Stimulated activated effector memory CD8-positive, alpha-beta T cell treated with anti-CD3 and anti-CD28 coated beads, Interleukin-12 subunit alpha, Interleukin-12 subunit beta, amount 100 ng/mL, for 72 hours (primary cell): ENCODE measurements around the gene ZDHHC3.

Experiments
- ATAC-seq: fragments of 150-1000 bp; cut with Tn5 transposase; 2 replicates; pipeline ENCODE4 v1.10.0; 2021
- DNase-seq, 2 donors: peaks; one replicate each; pipeline ENCODE4 v3.0.0; 2021 to 2022; ENCODE audit warnings: low spot score in 2 of 2
- H3K27ac Mint-ChIP-seq: one replicate; pipeline ENCODE4 v1.8.0; 2022; ENCODE audit warnings: mild to moderate bottlenecking, mixed read lengths
- H3K36me3 Mint-ChIP-seq: one replicate; pipeline ENCODE4 v1.8.0; 2022; ENCODE audit warnings: mild to moderate bottlenecking, mixed read lengths
- H3K4me1 Mint-ChIP-seq: one replicate; pipeline ENCODE4 v1.8.0; 2022; ENCODE audit warnings: mixed read lengths
- H3K4me3 Mint-ChIP-seq: one replicate; pipeline ENCODE4 v1.8.0; 2022; ENCODE audit warnings: mild to moderate bottlenecking, mixed read lengths
- H3K9me3 Mint-ChIP-seq: one replicate; pipeline ENCODE4 v1.8.0; 2022; ENCODE audit warnings: mixed read lengths

ZDHHC3 gene, protein sequence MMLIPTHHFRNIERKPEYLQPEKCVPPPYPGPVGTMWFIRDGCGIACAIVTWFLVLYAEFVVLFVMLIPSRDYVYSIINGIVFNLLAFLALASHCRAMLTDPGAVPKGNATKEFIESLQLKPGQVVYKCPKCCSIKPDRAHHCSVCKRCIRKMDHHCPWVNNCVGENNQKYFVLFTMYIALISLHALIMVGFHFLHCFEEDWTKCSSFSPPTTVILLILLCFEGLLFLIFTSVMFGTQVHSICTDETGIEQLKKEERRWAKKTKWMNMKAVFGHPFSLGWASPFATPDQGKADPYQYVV

DNA sequence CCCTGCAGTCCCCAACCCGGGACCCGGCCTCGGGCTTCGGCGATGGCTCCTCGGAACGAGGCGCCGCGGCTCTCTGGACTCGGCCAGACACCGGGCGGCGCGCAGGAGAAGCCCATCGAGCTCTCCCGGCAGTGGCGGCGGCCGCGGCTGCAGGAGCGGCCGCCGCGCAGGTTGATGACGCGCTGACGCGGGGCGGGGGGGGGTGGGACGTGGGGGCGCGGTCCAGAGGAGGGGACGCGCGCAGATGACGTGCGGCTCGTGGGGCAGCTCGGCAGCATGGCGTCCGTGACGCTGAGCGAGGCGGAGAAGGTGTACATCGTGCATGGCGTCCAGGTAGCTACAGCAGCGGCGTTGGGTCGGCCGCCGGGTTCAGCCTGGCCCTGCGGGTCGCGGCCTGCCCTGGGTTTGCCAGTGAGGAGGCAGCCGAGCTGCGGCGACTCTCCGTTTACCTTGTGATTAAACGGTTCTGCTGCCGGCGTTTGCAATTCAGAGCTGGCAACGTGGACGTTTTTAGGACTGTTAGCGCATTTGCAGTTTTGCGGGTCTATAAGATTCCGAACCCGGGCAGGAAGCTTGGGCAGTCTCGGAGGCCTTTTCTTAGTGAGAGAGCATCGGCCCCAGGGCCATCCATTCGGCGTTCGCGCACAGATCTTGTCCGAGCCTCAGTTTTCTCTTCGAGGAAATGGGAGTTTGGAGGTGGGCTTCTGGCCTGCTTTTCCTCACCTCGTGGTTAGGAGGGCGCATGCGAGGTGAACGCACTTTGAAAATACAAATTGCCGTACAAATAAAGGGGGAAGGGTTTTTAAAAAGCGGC, at the start of gene ZDHHC3, which contains the start of gene EXOSC7:
TSS of gene ZDHHC3 (minus strand) at position 173 of the 814 bp plus-strand sequence. CDS start 16,738 bp downstream, outside the sequence.
TSS of gene EXOSC7 (plus strand) at position 243 of the 814 bp plus-strand sequence. CDS start at position 277, 34 bp downstream.
- DNase-seq, result peak; percentile 71 to 86
- Mint-ChIP-seq H3K4me3 (peak within 1 kb of the TSS; percentile 95), H3K9me3 (no peaks in the 10 kb centered on the region), H3K27ac (peak within 1 kb of the TSS; percentile 96), H3K4me1 (peaks cover 52% of the 10 kb centered on the region), H3K36me3 (peaks cover 25% of the 10 kb centered on the region)
- ATAC-seq, result peak; percentile 95

DNA sequence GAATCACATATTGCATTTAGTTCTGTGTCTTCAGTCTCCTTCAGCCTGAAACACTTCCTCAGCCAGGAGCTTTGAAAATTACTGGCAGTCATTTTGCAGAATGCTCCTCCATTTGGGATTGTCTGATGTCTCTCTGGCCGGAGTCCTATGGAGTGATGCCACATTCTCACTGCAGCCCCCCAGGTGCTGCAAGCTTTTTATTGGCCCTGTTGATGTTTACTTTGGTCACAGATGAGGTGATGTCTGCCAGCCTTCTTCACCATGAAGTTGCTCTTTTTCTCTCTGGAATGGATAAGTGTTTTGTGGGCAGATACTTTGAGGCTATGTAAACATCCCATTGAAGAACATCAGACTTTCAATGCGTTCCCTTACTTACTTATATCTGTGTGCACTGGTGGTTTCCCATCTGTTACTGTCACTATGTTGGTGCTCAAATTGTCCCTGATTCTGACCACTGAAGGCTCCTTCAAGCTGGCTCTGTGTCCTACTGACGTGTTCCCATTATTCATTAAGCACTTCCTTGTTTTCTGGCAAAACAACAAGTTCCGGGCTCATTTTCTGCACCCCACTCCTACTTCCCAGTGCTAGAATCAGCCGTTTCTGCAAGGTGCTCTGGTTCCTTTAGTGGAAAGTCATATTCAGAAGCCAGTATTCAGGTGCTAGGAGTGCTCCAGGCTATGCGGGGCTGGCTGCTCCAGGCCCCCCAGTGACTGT, 48.7 kb upstream of the ZDHHC3 start:
- Mint-ChIP-seq H3K9me3 (no peaks in the 10 kb centered on the region), H3K4me1 (peaks cover 16% of the 10 kb centered on the region), H3K27ac (no peak overlapping the region), H3K36me3 (no peaks in the 10 kb centered on the region), H3K4me3 (no peak overlapping the region)
- ATAC-seq, result no peak
- DNase-seq, result no peak

DNA sequence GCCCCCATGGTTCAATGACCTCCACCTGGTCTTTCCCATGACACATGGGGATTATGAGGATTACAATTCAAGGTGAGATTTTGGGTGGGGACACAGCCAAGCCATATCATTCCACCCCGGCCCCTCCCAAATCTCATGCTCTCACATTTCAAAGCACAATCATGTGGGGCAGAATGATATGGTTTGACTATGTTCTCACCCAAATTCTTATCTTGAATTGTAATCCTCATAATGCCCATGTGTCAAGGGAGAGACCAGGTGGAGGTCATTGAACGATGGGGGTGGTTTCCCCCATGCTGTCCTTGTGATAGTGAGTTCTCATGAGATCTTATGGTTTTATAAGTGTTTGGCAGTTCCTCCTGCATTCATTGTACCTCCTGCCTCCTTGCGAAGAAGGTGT, 47.7 kb upstream of the ZDHHC3 start:
- no peak overlapping the region for H3K4me3 Mint-ChIP-seq
- no peak for ATAC-seq
- H3K9me3 Mint-ChIP-seq, result no peaks in the 10 kb centered on the region
- no peaks in the 10 kb centered on the region for H3K36me3 Mint-ChIP-seq
- no peak for DNase-seq
- peaks cover 16% of the 10 kb centered on the region for H3K4me1 Mint-ChIP-seq
- no peak overlapping the region for H3K27ac Mint-ChIP-seq

DNA sequence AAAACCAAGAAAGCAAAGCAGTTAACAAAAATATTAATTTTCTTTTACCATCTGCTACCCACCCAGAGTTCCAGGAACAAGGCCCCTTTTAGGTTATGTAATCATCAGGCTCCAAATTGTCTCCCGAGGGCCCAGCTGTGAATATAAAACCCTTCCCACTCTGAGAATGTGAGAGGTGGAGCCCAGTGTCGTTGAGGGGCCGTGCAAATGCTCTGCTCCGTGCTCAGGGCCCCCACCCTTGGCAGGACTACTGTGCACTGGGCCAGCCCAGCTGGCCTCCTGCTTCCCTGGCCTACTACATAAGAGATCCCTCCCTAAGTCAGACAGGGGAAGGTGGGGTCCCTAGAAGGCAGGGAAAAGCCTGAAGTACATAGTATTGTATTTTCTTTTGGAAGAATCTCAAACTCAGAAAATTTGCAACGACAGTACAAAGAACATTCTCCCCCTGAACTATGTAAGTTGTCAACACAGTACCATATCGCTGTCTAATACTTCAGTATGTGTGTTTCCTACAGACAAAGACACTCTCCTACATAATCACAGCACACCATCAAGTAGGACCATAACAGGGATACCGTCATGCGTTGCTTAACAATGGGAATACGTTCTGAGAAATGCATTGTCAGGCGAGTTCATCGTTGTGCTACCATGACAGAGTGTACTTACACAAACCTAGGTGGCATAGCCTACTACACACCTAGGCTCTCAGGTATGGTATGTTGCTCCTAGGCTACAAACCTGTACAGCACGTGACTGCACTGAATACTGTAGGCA, 45.7 kb upstream of the ZDHHC3 start:
- Mint-ChIP-seq H3K36me3 (no peaks in the 10 kb centered on the region), H3K9me3 (no peaks in the 10 kb centered on the region), H3K27ac (no peak overlapping the region), H3K4me1 (peaks cover 16% of the 10 kb centered on the region), H3K4me3 (no peak overlapping the region)
- no peak for ATAC-seq
- no peak for DNase-seq

DNA sequence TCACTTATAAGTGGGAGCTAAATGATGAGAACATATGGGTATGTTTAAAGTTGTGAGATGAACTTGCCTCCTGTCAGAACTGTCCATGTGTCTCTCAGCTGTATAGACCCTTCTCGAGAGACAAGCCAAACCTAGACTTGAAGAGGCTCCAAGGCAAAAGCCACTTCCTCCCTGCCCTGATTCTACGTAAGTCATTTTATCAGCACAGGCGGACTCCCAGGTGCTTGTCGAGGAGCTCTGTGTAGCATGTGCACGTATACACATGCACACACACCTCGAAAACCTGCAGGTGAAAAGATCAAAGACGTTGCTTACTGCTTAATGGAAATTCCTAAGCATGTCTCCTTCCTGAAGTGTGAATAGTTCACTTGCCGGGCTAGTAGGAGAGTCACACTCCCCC, 44.6 kb upstream of the ZDHHC3 start:
- DNase-seq (no peak), ATAC-seq (no peak)
- no peak overlapping the region for H3K4me3 Mint-ChIP-seq
- no peaks in the 10 kb centered on the region for H3K36me3 Mint-ChIP-seq
- no peaks in the 10 kb centered on the region for H3K9me3 Mint-ChIP-seq
- H3K27ac Mint-ChIP-seq, result no peak overlapping the region
- peaks cover 16% of the 10 kb centered on the region for H3K4me1 Mint-ChIP-seq

DNA sequence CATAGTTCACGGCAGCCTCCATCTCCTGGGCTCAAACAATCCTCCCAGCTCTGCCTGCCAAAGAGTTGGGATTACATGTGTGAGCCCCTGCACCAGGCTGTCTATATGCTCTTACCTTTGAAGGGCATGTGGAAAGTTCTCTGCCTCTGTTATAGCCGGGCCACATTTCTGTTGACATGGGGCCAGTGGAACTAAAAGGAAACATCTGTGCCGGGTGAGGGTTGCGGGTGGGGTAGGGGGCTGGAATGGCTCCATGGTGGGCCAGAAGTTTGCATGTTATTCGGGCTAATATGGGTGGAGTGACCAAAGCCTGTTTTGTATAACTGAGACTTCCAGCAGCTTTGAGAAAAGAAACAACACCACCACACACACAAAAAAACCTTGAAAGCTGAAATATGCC, 41.8 kb upstream of the ZDHHC3 start:
- no peak for ATAC-seq
- Mint-ChIP-seq H3K4me3 (no peak overlapping the region), H3K27ac (no peak overlapping the region)

DNA sequence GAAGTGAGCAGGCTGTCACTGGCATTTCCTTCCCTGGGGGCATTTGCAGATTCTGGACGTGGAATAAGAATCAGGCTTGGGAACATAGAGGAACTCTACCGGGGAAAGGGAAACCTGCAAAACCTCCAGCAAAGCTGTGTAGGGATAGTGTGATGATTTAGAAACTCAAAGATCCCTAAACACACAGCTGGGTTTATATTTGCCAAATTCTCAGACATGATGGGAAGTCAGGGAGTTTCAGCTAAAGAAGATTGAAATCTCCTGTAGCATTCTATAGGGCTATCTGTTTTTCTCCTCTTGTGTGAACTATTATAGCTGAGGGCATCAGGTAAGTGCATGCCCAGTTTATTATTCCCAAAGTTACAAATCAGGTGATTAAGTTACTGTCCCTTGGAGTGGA, 40.9 kb upstream of the ZDHHC3 start:
- Mint-ChIP-seq H3K36me3 (peaks cover 15% of the 10 kb centered on the region), H3K9me3 (no peaks in the 10 kb centered on the region), H3K27ac (no peak overlapping the region), H3K4me3 (no peak overlapping the region), H3K4me1 (peaks cover 16% of the 10 kb centered on the region)
- no peak for ATAC-seq
- no peak for DNase-seq

More for the DNA sequence above, 41.8 kb upstream of the ZDHHC3 start:
- no peak for DNase-seq
- Mint-ChIP-seq H3K9me3 (no peaks in the 10 kb centered on the region), H3K4me1 (peaks cover 16% of the 10 kb centered on the region), H3K36me3 (peaks cover 6% of the 10 kb centered on the region)

DNA sequence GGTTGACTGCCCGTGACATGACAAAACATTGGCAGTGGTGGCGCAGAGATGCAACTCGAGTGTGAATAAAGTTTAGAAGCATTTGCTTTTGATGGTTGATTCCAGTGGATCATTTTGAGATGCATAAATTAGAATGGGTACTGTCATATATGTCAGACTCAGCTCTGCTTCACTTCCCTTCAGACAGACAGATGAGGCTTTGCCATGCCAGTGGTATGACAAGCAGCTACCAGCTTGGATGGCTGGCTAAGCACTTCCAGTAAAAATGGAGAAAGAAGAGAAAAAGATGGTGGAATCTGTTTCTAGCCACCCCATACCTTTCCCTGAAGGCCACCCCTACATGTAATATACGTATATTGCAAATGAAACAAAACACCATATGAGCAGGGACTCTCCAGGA, 36.6 kb upstream of the ZDHHC3 start:
- no peak overlapping the region for H3K27ac Mint-ChIP-seq
- no peaks in the 10 kb centered on the region for H3K4me1 Mint-ChIP-seq
- H3K9me3 Mint-ChIP-seq, result no peaks in the 10 kb centered on the region
- peaks cover 50% of the 10 kb centered on the region for H3K36me3 Mint-ChIP-seq
- ATAC-seq (no peak), DNase-seq (no peak)
- no peak overlapping the region for H3K4me3 Mint-ChIP-seq

DNA sequence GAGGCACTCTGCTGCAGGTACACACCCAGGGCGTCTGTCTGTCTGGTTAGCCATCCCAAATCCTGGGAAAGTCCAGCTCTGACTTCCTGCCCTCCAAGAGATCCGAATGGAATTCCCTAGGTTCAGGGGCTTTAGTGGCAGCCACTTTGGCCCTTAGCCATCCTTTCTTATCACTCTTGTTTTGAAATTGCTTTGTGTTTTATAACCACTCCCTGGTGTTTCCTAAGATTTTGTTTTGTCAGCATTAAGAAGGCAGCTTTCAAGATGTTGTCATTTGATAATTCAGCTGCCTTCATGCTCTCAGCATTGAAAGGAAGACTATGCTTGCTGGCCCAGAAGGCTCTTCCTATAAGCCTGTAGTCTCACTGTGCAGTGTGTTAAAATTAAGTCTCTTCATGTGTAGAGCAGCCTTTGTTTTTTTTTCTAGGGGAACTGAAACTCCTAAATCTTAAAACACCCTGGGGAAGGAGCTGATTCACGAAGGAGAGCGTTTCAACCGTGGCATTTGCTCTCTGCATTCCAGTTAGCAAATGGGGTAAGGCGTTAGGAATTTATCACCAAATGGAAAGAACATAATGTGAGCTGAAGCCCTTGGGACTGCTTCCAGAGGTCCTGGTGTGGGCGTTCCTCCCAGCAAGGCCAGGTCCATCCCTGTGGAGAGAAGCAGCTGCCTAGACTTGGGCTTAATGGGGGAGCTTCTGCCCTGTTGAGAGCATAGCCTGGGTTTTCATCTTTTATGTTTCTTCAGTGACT, 36.0 kb upstream of the ZDHHC3 start:
- ATAC-seq, result no peak
- H3K4me3 Mint-ChIP-seq, result no peak overlapping the region
- no peak overlapping the region for H3K27ac Mint-ChIP-seq

DNA sequence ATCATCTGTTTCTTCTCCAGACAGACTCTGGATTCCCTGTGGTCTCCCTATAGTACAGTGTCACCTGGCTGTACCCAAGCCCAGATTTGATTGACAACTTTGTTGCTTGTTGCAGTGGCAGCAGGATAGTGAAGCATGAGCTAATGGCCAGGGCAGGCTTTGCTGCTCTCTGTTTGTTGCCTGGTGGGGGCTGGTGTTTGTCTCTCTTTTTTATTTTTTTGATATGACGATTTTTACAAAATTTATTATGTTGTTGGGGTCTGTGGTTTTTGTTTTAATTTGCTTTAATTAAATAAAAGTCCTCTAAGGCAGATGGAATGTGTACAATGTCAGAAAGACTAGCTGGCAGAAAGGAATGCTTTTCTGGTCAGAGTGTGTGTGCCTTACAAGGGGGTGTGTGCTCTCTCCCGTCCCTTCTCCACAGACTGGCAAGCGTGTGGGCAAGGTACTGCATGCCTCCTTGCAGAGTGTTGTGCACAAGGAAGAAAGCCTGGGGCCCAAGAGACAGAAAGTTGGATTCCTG, 34.9 kb upstream of the ZDHHC3 start:
- Mint-ChIP-seq H3K9me3 (no peaks in the 10 kb centered on the region), H3K27ac (no peak overlapping the region), H3K36me3 (peaks cover 64% of the 10 kb centered on the region), H3K4me1 (peaks cover 6% of the 10 kb centered on the region), H3K4me3 (no peak overlapping the region)
- no peak for ATAC-seq
- no peak for DNase-seq

More for the DNA sequence above, 36.0 kb upstream of the ZDHHC3 start:
- Mint-ChIP-seq H3K9me3 (no peaks in the 10 kb centered on the region), H3K4me1 (peaks cover 3% of the 10 kb centered on the region), H3K36me3 (peaks cover 54% of the 10 kb centered on the region)
- no peak for DNase-seq

DNA sequence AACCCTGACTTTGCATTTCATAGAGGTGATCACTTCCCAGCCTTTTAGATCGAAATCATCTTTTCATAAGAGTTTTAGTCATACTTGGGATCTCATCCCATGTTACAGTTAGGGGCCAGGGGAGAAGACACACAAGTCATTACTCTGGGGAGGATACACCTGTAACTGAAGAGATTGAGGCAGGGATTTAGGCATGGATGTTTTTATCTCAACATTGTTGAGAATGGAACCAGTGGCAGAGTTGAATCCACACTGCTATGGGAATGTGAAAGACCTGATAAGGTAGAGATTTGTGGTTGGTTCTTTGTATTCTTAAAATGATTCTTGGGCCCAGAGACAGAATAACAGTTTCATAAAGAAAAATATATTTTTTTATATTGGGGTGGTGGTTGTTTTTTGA, 33.9 kb upstream of the ZDHHC3 start:
- no peak for ATAC-seq
- Mint-ChIP-seq H3K4me3 (no peak overlapping the region), H3K27ac (peak overlapping the region; percentile 50), H3K4me1 (peaks cover 12% of the 10 kb centered on the region), H3K36me3 (peaks cover 74% of the 10 kb centered on the region), H3K9me3 (no peaks in the 10 kb centered on the region)
- no peak for DNase-seq

DNA sequence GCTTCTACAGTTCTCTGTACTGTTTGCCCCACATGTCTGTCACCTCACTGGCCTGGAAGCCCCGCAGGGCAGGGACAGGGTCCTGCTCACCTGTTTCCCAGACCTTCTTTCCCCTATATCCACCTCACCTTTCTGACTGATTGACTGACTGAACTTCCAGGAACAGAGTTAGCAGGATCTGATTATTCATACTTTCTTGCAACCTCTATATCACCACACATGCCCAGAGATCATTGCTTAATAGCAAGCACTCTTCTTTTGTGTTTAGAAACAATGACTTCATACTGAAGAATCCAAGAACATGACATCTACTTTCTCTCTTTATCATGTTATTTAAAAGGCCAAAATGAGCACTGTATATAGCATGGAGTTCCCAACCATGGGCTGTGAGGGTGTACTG, 32.1 kb upstream of the ZDHHC3 start:
- no peaks in the 10 kb centered on the region for H3K9me3 Mint-ChIP-seq
- no peak for DNase-seq
- no peak overlapping the region for H3K27ac Mint-ChIP-seq
- H3K4me3 Mint-ChIP-seq, result no peak overlapping the region
- no peak for ATAC-seq
- peaks cover 87% of the 10 kb centered on the region for H3K36me3 Mint-ChIP-seq
- H3K4me1 Mint-ChIP-seq, result peaks cover 18% of the 10 kb centered on the region

DNA sequence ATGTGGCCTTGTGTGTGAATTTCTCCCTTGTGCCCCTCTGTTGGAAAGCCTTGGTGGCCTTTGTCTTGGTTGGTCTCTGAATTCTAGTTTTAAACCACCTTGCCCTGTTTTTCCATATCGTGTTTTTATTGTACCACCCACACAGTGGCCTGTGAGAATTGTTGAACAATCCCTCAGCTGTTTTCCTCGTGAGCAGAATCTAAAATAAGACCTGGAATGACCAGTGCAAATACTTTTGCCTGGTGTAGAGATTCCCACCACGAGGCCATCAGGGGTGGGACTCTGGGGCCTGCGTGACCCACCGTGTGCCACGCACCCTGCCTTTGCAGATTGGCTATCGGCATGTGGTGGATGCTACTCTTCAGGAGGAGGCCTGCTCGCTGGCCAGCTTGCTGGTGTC, 31.1 kb upstream of the ZDHHC3 start:
- H3K4me3 Mint-ChIP-seq, result no peak overlapping the region
- H3K36me3 Mint-ChIP-seq, result peaks cover 88% of the 10 kb centered on the region
- ATAC-seq (no peak), DNase-seq (no peak)
- peaks cover 18% of the 10 kb centered on the region for H3K4me1 Mint-ChIP-seq
- H3K27ac Mint-ChIP-seq, result peak overlapping the region; percentile 26
- no peaks in the 10 kb centered on the region for H3K9me3 Mint-ChIP-seq

DNA sequence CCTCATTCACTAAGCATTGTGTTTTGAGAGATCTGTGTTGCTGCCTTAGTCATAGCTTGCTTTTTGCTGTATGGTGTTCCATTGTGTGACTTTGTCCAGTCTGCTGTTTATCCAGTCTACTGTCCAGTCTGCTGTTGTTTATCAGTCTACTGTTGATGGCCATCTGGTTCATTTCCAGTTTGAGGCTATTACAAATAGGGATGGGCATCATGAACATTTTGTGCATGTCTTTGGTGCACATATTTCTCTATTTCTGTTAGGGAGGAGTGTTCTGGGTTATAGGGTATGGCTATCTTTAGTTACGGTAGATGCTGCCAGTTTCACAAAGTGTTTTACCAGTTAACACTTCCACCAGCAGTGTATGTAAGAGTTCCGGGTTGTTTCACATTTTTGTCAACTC, 27.9 kb upstream of the ZDHHC3 start:
- ATAC-seq (no peak), DNase-seq (no peak)
- Mint-ChIP-seq H3K4me1 (peaks cover 18% of the 10 kb centered on the region), H3K4me3 (no peak overlapping the region), H3K27ac (peak overlapping the region; percentile 80), H3K36me3 (peaks cover 92% of the 10 kb centered on the region), H3K9me3 (no peaks in the 10 kb centered on the region)
